HG03442 (cell line): ENCODE measurements around the gene DAG1.
"Not testable (repeated sequence)": the region's sequence is repeated elsewhere in the genome, so short reads cannot be mapped to it uniquely, and the experiment has no call there.

ENCODE experiments used
- ATAC-seq: cut with Tn5 transposase; IDR thresholded peaks from one replicate; pipeline ENCODE4 v1.9.1; 2021; ENCODE audit warnings: mild to moderate bottlenecking, moderate library complexity; ENCODE audit not compliant: unreplicated experiment

DAG1 gene

DNA sequence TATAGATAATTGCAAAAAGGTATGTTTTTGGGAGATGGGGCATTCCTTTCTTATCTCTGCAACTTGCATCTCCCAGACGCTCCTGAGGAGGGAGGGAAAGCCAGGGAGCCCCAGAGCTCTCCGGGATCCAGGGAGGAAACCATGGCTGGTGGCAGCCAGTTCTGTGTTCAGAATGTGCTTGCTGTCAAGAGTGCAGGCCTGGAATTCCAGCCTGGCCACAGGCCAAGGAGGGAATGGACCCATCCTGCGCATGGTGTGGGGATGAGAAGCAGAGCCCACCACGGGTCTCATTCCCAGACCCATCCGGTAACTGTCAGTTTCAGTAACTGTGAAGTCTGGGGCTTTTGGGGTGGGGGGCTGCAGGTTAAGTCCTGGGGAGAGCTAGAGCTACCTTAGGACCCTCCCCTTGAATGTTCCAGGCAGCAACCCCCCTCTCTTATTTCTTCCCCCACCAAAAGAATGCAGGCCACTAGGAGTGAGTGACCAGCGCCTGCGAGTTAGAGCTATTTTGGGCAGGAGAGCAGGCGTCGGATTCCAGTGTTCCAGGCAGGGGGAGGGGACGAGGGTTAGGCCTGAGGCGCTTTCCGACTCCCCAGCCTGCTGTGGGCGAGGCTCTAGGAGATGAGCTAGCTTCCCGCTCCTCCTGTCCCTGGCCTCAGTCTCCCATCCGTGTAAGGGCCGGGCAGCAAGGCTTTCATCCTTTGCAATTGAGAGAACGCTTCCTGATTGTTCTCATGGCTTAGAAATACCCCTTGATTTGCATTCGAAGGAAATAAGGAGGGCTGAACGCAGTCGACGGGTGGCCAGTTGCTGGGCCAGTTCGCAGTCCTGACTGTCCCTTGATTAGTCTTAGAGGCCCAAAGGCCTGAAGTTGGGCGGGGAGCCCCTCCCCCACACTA, 781 bp upstream of the DAG1 start:
- ATAC-seq, result no peak

GRCh38 chr3:49470714-49471420, 800 bp downstream of the DAG1 start:
- peak; percentile 20 for ATAC-seq

DNA sequence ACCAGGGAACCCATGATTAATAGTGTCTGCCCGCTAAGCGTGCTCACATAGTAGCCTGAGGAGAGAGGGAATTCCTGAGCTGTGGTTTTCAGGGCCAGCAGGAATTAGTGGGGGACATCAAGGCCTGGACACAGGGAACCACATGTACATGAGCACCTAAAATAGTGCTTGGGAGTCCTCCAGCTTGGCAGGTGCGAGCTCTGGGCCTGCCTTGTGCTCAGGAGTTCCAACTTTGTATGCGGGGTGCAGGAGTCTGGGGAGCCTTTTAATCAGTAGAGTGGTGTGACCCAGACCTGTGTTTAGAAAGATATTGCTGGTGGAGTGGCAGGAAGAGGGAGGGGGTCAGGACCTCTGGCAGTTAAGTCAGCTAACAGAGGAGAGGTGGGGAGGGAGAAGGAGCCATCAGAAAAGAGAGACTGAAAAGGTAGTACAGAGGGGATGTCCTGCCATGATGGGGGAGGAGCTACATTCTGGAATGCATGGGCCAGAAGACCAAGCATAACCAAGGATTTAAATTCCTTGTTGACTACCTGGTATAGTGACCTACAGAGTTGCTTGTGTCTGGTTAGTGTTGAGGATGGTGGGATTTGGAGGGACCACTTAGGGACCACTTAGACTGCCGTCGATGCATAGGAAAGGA, 1.9 kb downstream of the DAG1 start:
- no peak for ATAC-seq

GRCh38 chr3:49476563-49476962, 6.5 kb downstream of the DAG1 start:
- no peak for ATAC-seq

DNA sequence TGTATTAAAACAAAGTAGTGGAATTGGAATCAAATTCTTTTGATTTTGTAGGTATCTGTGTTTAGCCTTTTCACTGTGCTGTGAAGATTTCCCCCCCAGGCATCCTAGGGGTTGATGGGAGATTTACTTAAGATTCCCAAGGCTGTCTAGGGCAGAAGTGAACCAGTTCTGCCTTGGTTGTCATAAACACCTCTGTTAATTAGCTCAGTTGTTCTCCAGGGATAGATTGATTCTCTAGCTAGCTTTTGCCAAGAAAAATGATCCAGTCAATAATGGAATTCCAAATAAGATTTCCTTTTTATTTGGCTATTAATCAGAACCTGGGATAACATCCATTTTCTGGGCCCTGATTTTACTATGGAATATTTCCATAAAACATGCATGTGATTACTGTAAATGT, 12.7 kb downstream of the DAG1 start:
- ATAC-seq, result no peak

DNA sequence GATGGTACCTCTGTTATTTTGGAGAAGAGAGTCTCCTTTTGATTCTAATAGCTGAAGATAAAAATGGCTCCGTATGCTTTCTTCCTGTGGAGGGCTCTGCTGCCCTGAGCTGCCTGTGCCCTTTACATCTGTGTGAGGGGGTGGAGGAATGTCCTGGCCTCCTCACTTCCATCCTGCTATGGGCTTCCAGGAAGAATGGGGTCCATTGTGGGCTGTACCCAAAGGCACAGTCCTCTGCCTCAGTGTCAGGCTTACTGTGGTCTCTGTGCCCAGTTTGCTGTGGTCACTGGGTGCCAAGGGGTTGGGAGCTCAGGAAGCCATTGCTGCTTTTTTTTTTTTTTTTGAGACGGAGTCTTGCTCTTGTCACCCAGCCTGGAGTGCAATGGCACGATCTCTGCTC, 14.4 kb downstream of the DAG1 start:
- ATAC-seq, result no peak

- ATAC-seq, result no peak
Observed at GRCh38 chr3:49489247-49489646, 19.2 kb downstream of the DAG1 start.

- ATAC-seq, result no peak
Observed at GRCh38 chr3:49492969-49493368, 22.9 kb downstream of the DAG1 start.

DNA sequence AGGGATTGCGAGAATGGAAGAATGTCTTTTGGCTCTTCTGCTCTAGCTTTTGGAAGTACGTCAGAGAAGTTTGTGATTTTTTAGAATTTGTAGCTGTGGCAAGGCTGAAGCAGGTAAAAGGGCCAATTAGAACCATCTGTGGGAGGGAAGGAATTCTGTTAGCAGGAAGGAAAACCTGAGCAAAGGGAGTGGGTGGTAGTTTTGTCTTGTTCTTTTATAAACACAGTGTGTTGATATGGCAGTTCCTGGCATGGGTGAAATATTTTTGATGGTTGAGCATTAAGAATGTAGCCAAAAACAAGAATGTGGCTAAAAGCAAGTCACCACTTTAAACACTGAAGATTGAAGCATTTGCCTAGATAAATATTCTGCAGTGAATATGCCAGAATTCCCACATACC, 23.8 kb downstream of the DAG1 start:
- no peak for ATAC-seq

DNA sequence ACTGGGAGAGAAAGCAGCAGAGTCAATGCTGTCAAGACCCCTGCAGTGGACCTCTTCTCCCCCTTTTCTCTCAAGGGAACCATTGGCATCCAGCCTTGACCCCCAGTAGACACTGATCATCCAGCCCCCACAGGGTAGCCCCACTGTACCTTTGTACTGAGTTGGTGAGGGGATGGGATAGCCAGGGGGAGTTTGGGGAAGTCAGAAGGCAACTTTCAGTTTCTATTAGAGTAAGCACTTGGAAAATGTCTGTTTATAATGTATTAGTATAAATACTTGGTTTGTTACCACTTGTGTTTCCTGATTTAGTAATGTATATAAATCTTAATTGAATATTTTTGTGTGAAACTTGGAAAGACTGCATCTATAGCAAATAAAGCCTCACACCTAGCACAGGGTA, 25.0 kb downstream of the DAG1 start:
- no peak for ATAC-seq

- not testable (repeated sequence) for ATAC-seq
Observed at GRCh38 chr3:49496845-49497244, 26.8 kb downstream of the DAG1 start.

GRCh38 chr3:49497606-49498005, 27.5 kb downstream of the DAG1 start:
- ATAC-seq, result no peak

GRCh38 chr3:49498239-49498638, 28.2 kb downstream of the DAG1 start:
- no peak for ATAC-seq

GRCh38 chr3:49498648-49499047, 28.6 kb downstream of the DAG1 start:
- ATAC-seq, result no peak

DNA sequence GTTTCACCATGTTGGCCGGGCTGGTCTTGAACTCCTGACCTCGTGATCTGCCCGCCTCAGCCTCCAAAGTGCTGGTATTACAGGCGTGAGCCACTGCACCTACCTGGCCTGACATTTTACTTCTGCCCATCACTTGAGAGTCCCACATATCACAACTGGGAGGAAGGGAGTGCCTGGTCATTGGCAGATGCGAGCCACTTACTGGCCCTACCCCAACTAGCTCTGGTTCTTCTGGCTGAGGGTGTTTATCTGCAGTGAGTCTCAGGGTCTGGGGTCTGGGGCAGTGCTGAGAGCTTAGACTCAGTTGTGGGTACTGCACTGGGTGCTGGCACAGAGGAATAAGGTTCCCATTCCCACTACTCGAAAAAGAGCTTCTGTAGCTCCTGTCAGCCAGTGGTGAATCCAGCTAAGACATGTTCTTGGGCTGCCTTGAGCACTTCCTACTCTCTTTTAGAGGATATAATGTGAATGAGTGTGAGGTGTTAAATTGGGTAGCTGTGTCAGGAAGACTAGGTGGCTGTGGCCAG, 30.2 kb downstream of the DAG1 start:
- no peak for ATAC-seq

GRCh38 chr3:49500732-49501609, 30.9 kb downstream of the DAG1 start:
- ATAC-seq, result no peak

DNA sequence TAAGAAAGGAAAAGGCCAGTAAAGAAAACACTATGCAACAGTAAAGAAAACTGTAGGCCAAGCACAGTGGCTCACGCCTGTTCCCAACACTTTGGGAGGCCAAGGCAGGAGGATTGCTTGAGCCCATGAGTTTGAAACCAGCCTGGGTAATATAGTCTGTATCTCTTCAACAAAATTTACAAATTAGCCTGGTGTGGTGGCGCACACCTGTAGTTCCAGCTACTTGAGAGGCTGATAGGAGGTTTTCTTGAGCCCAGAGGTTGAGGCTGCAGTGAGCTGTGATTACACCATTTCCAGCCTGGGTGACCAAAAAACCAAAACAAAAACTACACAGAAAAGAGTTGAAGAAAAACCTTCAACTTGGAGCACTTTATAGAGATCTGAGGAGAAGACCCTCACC, 31.8 kb downstream of the DAG1 start:
- no peak for ATAC-seq

- no peak for ATAC-seq
Observed at GRCh38 chr3:49506906-49507305, 36.8 kb downstream of the DAG1 start.

DNA sequence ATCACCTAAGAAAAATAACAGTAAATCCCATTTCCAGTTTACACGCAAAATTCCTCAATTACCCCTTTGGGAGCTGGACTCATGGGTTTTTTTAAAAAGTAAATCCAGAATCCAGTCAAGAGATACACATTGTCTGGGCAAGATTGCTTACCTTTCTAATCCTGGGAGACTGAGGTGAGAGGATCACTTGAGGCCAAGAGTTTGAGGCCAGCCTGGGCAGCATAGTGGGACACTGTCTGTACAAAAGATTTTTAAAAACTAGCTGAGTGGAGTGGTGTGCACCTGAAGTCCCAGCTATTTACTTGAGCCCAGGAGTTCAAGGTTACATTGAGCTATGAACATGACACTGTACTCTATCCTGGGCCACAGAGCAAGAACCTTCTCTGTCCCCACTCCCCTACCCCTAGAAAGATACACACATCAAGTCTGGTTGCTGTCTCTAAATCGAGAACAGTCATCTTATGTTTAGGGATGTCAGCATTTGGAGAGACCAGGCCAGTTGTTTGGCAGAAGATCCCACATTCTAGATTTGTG, 39.0 kb downstream of the DAG1 start:
- no peak for ATAC-seq

GRCh38 chr3:49511639-49512038, 41.6 kb downstream of the DAG1 start:
- ATAC-seq, result no peak
